IMR-90 (cell line): ENCODE results near the gene ACAT2. TPM values are rescaled to one million over a fixed set of nuclear protein-coding genes. Genes with fewer than 3 reads are reported as not detected.

Experiments
- ATAC-seq: fragments of 200-7000 bp; cut with Tn5 transposase; 2 replicates; pipeline ENCODE4 v1.9.1; 2020; ENCODE audit warnings: low read depth, mild to moderate bottlenecking, moderate library complexity
- BruUV-seq: library from RNA; stranded (reverse); fragments of 400-500 nt; replicated peaks from 2 replicates; lab custom pipeline; 2021; lab: Mats Ljungman, UMichigan
- CTCF ChIA-PET: fragments of 300-600 bp; formaldehyde crosslinking; extraction: SDS; loops from one replicate; lab custom pipeline; 2021; ENCODE audit warnings: antibody characterized with exemption; lab: Yijun Ruan, JAX
- POLR2A ChIA-PET: fragments of 300-600 bp; sonication (Branson Sonifier 250); formaldehyde crosslinking; loops from one replicate; lab custom pipeline; 2022; ENCODE audit warnings: antibody characterized with exemption; ENCODE audit not compliant: unreplicated experiment; lab: Charles Lee
- DNase-seq: peaks from one replicate; pipeline ENCODE4 v3.0.0; 2013
- H2AFZ ChIP-seq: replicated peaks from 2 replicates; pipeline ENCODE3; 2013; ENCODE audit warnings: low read length, mild to moderate bottlenecking; ENCODE audit not compliant: poor library complexity
- H2AK5ac ChIP-seq: 2 replicates; pipeline ENCODE4 v1.6.1; 2013; ENCODE audit warnings: low read depth, low read length, inconsistent platforms
- H2AK9ac ChIP-seq: replicated peaks from 2 replicates; pipeline ENCODE3; 2013; ENCODE audit warnings: mild to moderate bottlenecking, low read depth, low read length, moderate library complexity; ENCODE audit not compliant: poor library complexity
- H2BK120ac ChIP-seq: 2 replicates; pipeline ENCODE4 v1.6.1; 2013; ENCODE audit warnings: low read depth, low read length, inconsistent platforms
- H2BK15ac ChIP-seq: 3 replicates; pipeline ENCODE4 v1.6.1; 2013; ENCODE audit warnings: low read depth, low read length, inconsistent platforms
- H2BK20ac ChIP-seq: 2 replicates; pipeline ENCODE4 v1.6.1; 2013; ENCODE audit warnings: low read depth, mild to moderate bottlenecking, inconsistent platforms, low read length, moderate library complexity
- H2BK5ac ChIP-seq: 2 replicates; pipeline ENCODE4 v1.6.1; 2013; ENCODE audit warnings: mild to moderate bottlenecking, low read depth, low read length, inconsistent platforms; ENCODE audit not compliant: poor library complexity, severe bottlenecking
- H3K14ac ChIP-seq: replicated peaks from 2 replicates; pipeline ENCODE4 v1.6.1; 2013; ENCODE audit warnings: low read depth, low read length, inconsistent platforms
- H3K18ac ChIP-seq: 2 replicates; pipeline ENCODE4 v1.6.1; 2013; ENCODE audit warnings: low read depth, low read length, control low read depth
- H3K23ac ChIP-seq: 2 replicates; pipeline ENCODE4 v1.6.1; 2013; ENCODE audit warnings: low read depth, low read length, inconsistent platforms
- H3K27ac ChIP-seq: 2 replicates; pipeline ENCODE4 v1.5.1; 2013; ENCODE audit warnings: mild to moderate bottlenecking, control low read depth, low read length; ENCODE audit not compliant: insufficient read depth
- H3K27me3 ChIP-seq: 2 replicates; pipeline ENCODE4 v1.6.1; 2013; ENCODE audit warnings: low read length; ENCODE audit not compliant: control insufficient read depth, insufficient read depth
- H3K36me3 ChIP-seq: 2 replicates; pipeline ENCODE4 v1.6.1; 2013; ENCODE audit warnings: low read length, mixed read lengths; ENCODE audit not compliant: control insufficient read depth, insufficient read depth
- H3K4ac ChIP-seq: 2 replicates; pipeline ENCODE4 v1.6.1; 2013; ENCODE audit warnings: low read depth, low read length, inconsistent platforms
- H3K4me1 ChIP-seq: 2 replicates; pipeline ENCODE4 v1.6.1; 2013; ENCODE audit warnings: low read length, mixed read lengths; ENCODE audit not compliant: control insufficient read depth, insufficient read depth
- H3K4me2 ChIP-seq: 2 replicates; pipeline ENCODE4 v1.6.1; 2013; ENCODE audit warnings: low read depth, mild to moderate bottlenecking, control low read depth, low read length, moderate library complexity
- H3K4me3 ChIP-seq: 2 replicates; pipeline ENCODE4 v1.5.1; 2013; ENCODE audit warnings: low read depth, mild to moderate bottlenecking, control low read depth, low read length, moderate library complexity; ENCODE audit not compliant: insufficient read depth
- H3K56ac ChIP-seq: 2 replicates; pipeline ENCODE4 v1.6.1; 2013; ENCODE audit warnings: low read length, inconsistent platforms; ENCODE audit not compliant: insufficient read depth; ENCODE audit errors: extremely low read depth
- H3K79me1 ChIP-seq, 2 experiments: 2 replicates each; pipeline ENCODE4 v1.6.1; 2013; ENCODE audit warnings: low read length in 2 of 2, inconsistent platforms in 1 of 2, low read depth in 1 of 2
- H3K9ac ChIP-seq: 2 replicates; pipeline ENCODE4 v1.6.1; 2013; ENCODE audit warnings: low read depth, low read length, control low read depth
- H3K9me1 ChIP-seq: 2 replicates; pipeline ENCODE4 v1.6.1; 2013; ENCODE audit warnings: low read length, inconsistent platforms; ENCODE audit not compliant: insufficient read depth
- H3K9me3 ChIP-seq: 2 replicates; pipeline ENCODE4 v1.6.1; 2013; ENCODE audit warnings: low read length; ENCODE audit not compliant: control insufficient read depth, insufficient read depth
- H4K20me1 ChIP-seq: 2 replicates; pipeline ENCODE4 v1.6.1; 2013; ENCODE audit warnings: low read length, inconsistent platforms; ENCODE audit not compliant: insufficient read depth
- H4K5ac ChIP-seq: 2 replicates; pipeline ENCODE4 v1.6.1; 2013; ENCODE audit warnings: mild to moderate bottlenecking, low read depth, low read length, control low read depth
- H4K8ac ChIP-seq, 2 experiments: 2 replicates each; pipeline ENCODE4 v1.6.1; 2013; ENCODE audit warnings: low read depth in 2 of 2, low read length in 2 of 2, control low read depth in 1 of 2, inconsistent platforms in 1 of 2
- H4K91ac ChIP-seq: 2 replicates; pipeline ENCODE4 v1.6.1; 2013; ENCODE audit warnings: low read depth, low read length, inconsistent platforms; ENCODE audit not compliant: insufficient read depth
- BHLHE40 ChIP-seq: fragments of 150-350 bp; IDR thresholded peaks from 2 replicates; pipeline ENCODE4 v1.6.1; 2016; ENCODE audit warnings: mild to moderate bottlenecking, low read depth, low read length
- CEBPB ChIP-seq: IDR thresholded peaks from 2 replicates; pipeline ENCODE4 v1.6.1; 2012; ENCODE audit warnings: low read depth, low read length, improper control_type of control experiment
- CHD1 ChIP-seq: IDR thresholded peaks from 2 replicates; pipeline ENCODE4 v1.6.1; 2012; ENCODE audit warnings: low read depth, low read length, improper control_type of control experiment
- ELK1 ChIP-seq: fragments of 150-350 bp; IDR thresholded peaks from 2 replicates; pipeline ENCODE4 v1.6.1; 2016; ENCODE audit warnings: low read depth, mild to moderate bottlenecking, low read length, moderate library complexity, borderline replicate concordance
- FOS ChIP-seq: fragments of 150-350 bp; IDR thresholded peaks from 2 replicates; pipeline ENCODE4 v1.6.1; 2016; ENCODE audit warnings: low read depth, low read length
- MAFK ChIP-seq: IDR thresholded peaks from 2 replicates; pipeline ENCODE4 v1.6.1; 2012; ENCODE audit warnings: low read depth, low read length, improper control_type of control experiment
- MAZ ChIP-seq: IDR thresholded peaks from 2 replicates; pipeline ENCODE4 v1.6.1; 2012; ENCODE audit warnings: low read depth, mild to moderate bottlenecking, low read length, improper control_type of control experiment, moderate library complexity, borderline replicate concordance
- MXI1 ChIP-seq: IDR thresholded peaks from 2 replicates; pipeline ENCODE4 v1.6.1; 2012; ENCODE audit warnings: low read depth, mild to moderate bottlenecking, low read length, moderate library complexity, borderline replicate concordance
- NFE2L2 ChIP-seq: fragments of 150-350 bp; IDR thresholded peaks from 2 replicates; pipeline ENCODE4 v1.6.1; 2016; ENCODE audit warnings: low read depth, mild to moderate bottlenecking, low read length
- POLR2A ChIP-seq: IDR thresholded peaks from 2 replicates; pipeline ENCODE4 v1.6.1; 2012; ENCODE audit warnings: mild to moderate bottlenecking, low read depth, low read length
- RAD21 ChIP-seq: IDR thresholded peaks from 2 replicates; pipeline ENCODE4 v1.6.1; 2012; ENCODE audit warnings: low read length, improper control_type of control experiment
- RCOR1 ChIP-seq: IDR thresholded peaks from 2 replicates; pipeline ENCODE4 v1.6.1; 2012; ENCODE audit warnings: mild to moderate bottlenecking, low read length, improper control_type of control experiment; ENCODE audit not compliant: insufficient replicate concordance
- RFX5 ChIP-seq: IDR thresholded peaks from 2 replicates; pipeline ENCODE4 v1.8.0; 2012; ENCODE audit warnings: low read depth, mild to moderate bottlenecking, low read length, moderate library complexity
- SMC3 ChIP-seq: fragments of 150-350 bp; IDR thresholded peaks from 2 replicates; pipeline ENCODE4 v1.6.1; 2016; ENCODE audit warnings: low read depth, mild to moderate bottlenecking, antibody characterized with exemption, low read length, moderate library complexity
- WGBS, 2 experiments: methylation state at CpG; one replicate each; pipeline versions ENCODE4 v1.1.5 to v1.1.7; 2013; ENCODE audit warnings: missing lambda C conversion rate in 2 of 2; ENCODE audit not compliant: insufficient read length in 1 of 2; ENCODE audit errors: extremely low coverage in 2 of 2; 5-methylcytosine and 5-hydroxymethylcytosine counted together
- dilution Hi-C: fragments of 300-500 bp; cut with HindIII; formaldehyde crosslinking; loops from one replicate; pipeline ENCODE4 v1.14.3; 2018; ENCODE audit warnings: low sequenced_read_pairs; ENCODE audit not compliant: unreplicated experiment
- in situ Hi-C: fragments of 300-500 bp; cut with MboI; formaldehyde crosslinking; loops from 3 replicates; pipeline ENCODE4 v1.14.3; 2019; ENCODE audit warnings: low sequenced_read_pairs, inconsistent platforms, mixed read lengths
- intact Hi-C: fragments of 100-400 bp; cut with micrococcal nuclease; formaldehyde crosslinking; loops from 2 replicates; pipeline ENCODE4 v1.10.0; 2022
- polyA plus RNA-seq, 3 experiments: library from polyadenylated mRNA; depleted of rRNA; stranded (reverse); fragments of >200 nt; gene quantifications; 2 replicates each; pipeline ENCODE4 v1.2.3, GENCODE V29; 2012; ENCODE audit warnings: low replicate concordance in 1 of 3
- total RNA-seq: library from RNA; depleted of rRNA; stranded (reverse); fragments of >200 nt; gene quantifications from 2 replicates; pipeline ENCODE4 v1.2.3, GENCODE V29; 2012
- TF ChIP-seq, protein P1 (sequence below): fragments of 150-350 bp; IDR thresholded peaks from 2 replicates; pipeline ENCODE4 v1.6.1; 2017; ENCODE audit warnings: mild to moderate bottlenecking, antibody characterized with exemption, low read length, low read depth

Gene ACAT2
- total and polyA plus RNA-seq, 2 of the 4 experiments (the other 2 are of a cell fraction), result 30.5 to 45.2 TPM

DNA sequence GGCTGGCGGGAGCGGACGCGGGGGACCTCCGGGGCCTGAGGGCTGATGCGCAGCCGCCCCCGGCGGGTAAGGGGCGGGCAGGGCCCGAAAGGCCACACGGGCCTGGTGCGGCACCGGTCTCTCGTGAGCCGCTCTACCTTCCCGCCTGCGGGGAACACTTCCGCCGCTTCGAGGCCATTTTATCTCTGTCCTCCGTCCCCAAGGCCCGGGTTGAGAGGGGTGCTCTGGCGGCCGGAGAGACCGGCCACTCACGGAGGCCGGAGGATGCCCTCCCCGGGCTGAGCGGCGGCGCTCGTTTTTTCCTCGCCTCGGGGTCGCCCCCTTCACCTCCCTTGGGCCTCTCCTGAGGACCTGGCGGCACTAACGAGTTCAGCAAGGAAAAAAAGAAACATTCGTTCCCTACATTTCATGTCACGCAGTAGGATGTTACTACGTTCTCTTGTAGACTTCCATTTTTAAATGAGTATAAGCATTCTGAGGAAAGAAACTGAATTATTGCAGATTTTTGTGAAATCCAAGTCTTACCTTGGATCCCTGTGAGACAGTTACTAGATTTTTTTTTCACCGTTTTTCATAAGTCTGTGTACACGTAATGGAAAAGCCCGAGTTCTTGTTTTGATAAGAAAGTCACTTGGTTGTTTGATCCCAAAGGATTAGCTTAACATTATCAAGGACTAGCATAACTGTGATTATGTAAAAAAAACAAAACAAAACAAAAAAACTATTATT is 34.0 kb upstream of the ACAT2 start:
- H3K27me3 ChIP-seq, result no peaks in the 10 kb centered on the region
- H3K56ac ChIP-seq, result peak overlapping the region; percentile 77; the same call in 1 of the 2 replicates
- H3K18ac ChIP-seq, result peak overlapping the region; percentile 83
- H3K4ac ChIP-seq, result peak overlapping the region; percentile 59
- H2BK5ac ChIP-seq, result peak overlapping the region; percentile 91
- dilution Hi-C loops, result no loop called here
- H3K36me3 ChIP-seq, result no peaks in the 10 kb centered on the region; the same call in 1 of the 2 replicates
- POLR2A ChIA-PET, result no interaction called here
- no peak overlapping the region; the same call in 1 of the 2 replicates for H4K5ac ChIP-seq
- no peak overlapping the region for H2BK15ac ChIP-seq
- peak overlapping the region; percentile 92 for H3K4me2 ChIP-seq
- H2BK120ac ChIP-seq, result peak overlapping the region; percentile 15; the same call in 1 of the 2 replicates
- H3K27ac ChIP-seq, result peak overlapping the region; percentile 97
- peaks cover 14 to 43% of the 10 kb centered on the region in 2 experiments for H3K79me1 ChIP-seq
- intact Hi-C loops, result loop anchor here (1.0 to 2.0 kb wide), 3 partner anchors 27 to 61 kb away; partner anchors contain the start of gene TCP1
- peak overlapping the region; percentile 77 for H3K14ac ChIP-seq
- H2AFZ ChIP-seq, result peak overlapping the region; percentile 90
- peak overlapping the region; percentile 98 for H3K4me3 ChIP-seq
- CTCF ChIA-PET, result no interaction called here
- H4K20me1 ChIP-seq, result peaks cover 52% of the 10 kb centered on the region
- in situ Hi-C loops, result no loop called here
- peak overlapping the region; percentile 90 for H2AK9ac ChIP-seq
- no peaks in the 10 kb centered on the region for H3K9me3 ChIP-seq
- H3K9me1 ChIP-seq, result peaks cover 3% of the 10 kb centered on the region
- no peak for DNase-seq
- WGBS, 2 experiments, result no CpG with 5 or more reads among the region's 44 CpGs
- H3K23ac ChIP-seq, result peak overlapping the region; percentile 72
- peaks cover 3% of the 10 kb centered on the region; the same call in 1 of the 2 replicates for H3K4me1 ChIP-seq
- peak overlapping the region; percentile 99 for H3K9ac ChIP-seq
- BruUV-seq, result no TSS peak
- peak overlapping the region; percentile 61 for H2AK5ac ChIP-seq
- no peak overlapping the region for H2BK20ac ChIP-seq
- H4K8ac ChIP-seq, result peak overlapping the region; percentile 16 to 69; a peak in 2 of 4 replicates
- peak overlapping the region; percentile 43 for H4K91ac ChIP-seq
- ATAC-seq, result peak; percentile 54
- no peak for TF ChIP-seq ELK1
- no peak for TF ChIP-seq RCOR1
- TF ChIP-seq CHD1, result no peak; the same call in 1 of the 2 replicates
- no peak for TF ChIP-seq BHLHE40
- no peak for TF ChIP-seq NFE2L2
- TF ChIP-seq RFX5, result no peak
- no peak for TF ChIP-seq POLR2A
- no peak for TF ChIP-seq MAFK
- no peak for TF ChIP-seq MAZ
- TF ChIP-seq SMC3, result no peak
- TF ChIP-seq FOS, result no peak
- TF ChIP-seq, protein P1, sequence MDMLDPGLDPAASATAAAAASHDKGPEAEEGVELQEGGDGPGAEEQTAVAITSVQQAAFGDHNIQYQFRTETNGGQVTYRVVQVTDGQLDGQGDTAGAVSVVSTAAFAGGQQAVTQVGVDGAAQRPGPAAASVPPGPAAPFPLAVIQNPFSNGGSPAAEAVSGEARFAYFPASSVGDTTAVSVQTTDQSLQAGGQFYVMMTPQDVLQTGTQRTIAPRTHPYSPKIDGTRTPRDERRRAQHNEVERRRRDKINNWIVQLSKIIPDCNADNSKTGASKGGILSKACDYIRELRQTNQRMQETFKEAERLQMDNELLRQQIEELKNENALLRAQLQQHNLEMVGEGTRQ, result no peak
- TF ChIP-seq MXI1, result no peak
- no peak for TF ChIP-seq RAD21
- no peak for TF ChIP-seq CEBPB
